ENCODE measurements around the gene PPP1R7.

GRCh38 chr2:241224851-241225438 is 74.7 kb downstream of the PPP1R7 start:
- TF ChIP-seq, protein P1, sequence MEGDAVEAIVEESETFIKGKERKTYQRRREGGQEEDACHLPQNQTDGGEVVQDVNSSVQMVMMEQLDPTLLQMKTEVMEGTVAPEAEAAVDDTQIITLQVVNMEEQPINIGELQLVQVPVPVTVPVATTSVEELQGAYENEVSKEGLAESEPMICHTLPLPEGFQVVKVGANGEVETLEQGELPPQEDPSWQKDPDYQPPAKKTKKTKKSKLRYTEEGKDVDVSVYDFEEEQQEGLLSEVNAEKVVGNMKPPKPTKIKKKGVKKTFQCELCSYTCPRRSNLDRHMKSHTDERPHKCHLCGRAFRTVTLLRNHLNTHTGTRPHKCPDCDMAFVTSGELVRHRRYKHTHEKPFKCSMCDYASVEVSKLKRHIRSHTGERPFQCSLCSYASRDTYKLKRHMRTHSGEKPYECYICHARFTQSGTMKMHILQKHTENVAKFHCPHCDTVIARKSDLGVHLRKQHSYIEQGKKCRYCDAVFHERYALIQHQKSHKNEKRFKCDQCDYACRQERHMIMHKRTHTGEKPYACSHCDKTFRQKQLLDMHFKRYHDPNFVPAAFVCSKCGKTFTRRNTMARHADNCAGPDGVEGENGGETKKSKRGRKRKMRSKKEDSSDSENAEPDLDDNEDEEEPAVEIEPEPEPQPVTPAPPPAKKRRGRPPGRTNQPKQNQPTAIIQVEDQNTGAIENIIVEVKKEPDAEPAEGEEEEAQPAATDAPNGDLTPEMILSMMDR (IDR thresholded peaks at IDR 0.05) = no peak
- no peak for TF ChIP-seq POLR2A (IDR thresholded peaks at IDR 0.05)
- TF ChIP-seq EP300 (IDR thresholded peaks at IDR 0.05) = no peak
